Common myeloid progenitor, CD34-positive (primary cell): Measurements from ENCODE around the gene FAM151A.

Experiments
- CTCF ChIA-PET: fragments of 350-600 bp; sonication (Branson Sonifier 250); formaldehyde crosslinking; loops from one replicate; lab custom pipeline; 2021; ENCODE audit warnings: antibody characterized with exemption; lab: Charles Lee
- POLR2A ChIA-PET: fragments of 350-600 bp; sonication (Branson Sonifier 250); formaldehyde crosslinking; loops from one replicate; lab custom pipeline; 2021; ENCODE audit warnings: antibody characterized with exemption; lab: Charles Lee
- DNase-seq, 3 donors: peaks; one replicate each; pipeline versions ENCODE4 v3.0.0 to v3.0.0-alpha.2; 2013
- H3K27ac ChIP-seq, 2 experiments: 1 replicate in 1 of 2; 2 replicates in 1 of 2; pipeline ENCODE4 v1.7.0; 2013; ENCODE audit warnings: inconsistent platforms in 2 of 2, low read length in 2 of 2, mild to moderate bottlenecking in 2 of 2, low read depth in 1 of 2, moderate library complexity in 1 of 2; ENCODE audit not compliant: severe bottlenecking in 2 of 2, insufficient read depth in 1 of 2, poor library complexity in 1 of 2
- H3K27me3 ChIP-seq, 5 experiments: replicated peaks in 2 of 5; 1 replicate in 3 of 5; 2 replicates in 2 of 5; pipeline versions ENCODE4 v1.6.1 to v1.7.0; 2013; ENCODE audit warnings: low read length in 4 of 5, mild to moderate bottlenecking in 2 of 5, moderate library complexity in 2 of 5, inconsistent platforms in 1 of 5; ENCODE audit not compliant: insufficient read depth in 5 of 5, control insufficient read depth in 4 of 5
- H3K36me3 ChIP-seq, 4 experiments: 1 replicate in 2 of 4; 2 replicates in 2 of 4; pipeline versions ENCODE4 v1.6.1 to v1.7.0; 2013; ENCODE audit warnings: low read length in 3 of 4, control low read depth in 1 of 4, mild to moderate bottlenecking in 1 of 4; ENCODE audit not compliant: control insufficient read depth in 4 of 4, insufficient read depth in 4 of 4
- H3K4me1 ChIP-seq, 4 experiments: 1 replicate in 3 of 4; 2 replicates in 1 of 4; pipeline versions ENCODE4 v1.6.1 to v1.7.1; 2013; ENCODE audit warnings: low read length in 3 of 4, mild to moderate bottlenecking in 3 of 4, control low read depth in 1 of 4, inconsistent platforms in 1 of 4, moderate library complexity in 1 of 4; ENCODE audit not compliant: control insufficient read depth in 4 of 4, insufficient read depth in 4 of 4; ENCODE audit errors: control extremely low read depth in 1 of 4
- H3K4me3 ChIP-seq, 7 experiments: 1 replicate in 4 of 7; 2 replicates in 3 of 7; pipeline versions ENCODE4 v1.5.1 to v1.7.0; 2013; ENCODE audit warnings: mild to moderate bottlenecking in 7 of 7, low read length in 6 of 7, moderate library complexity in 6 of 7, inconsistent platforms in 2 of 7, low read depth in 2 of 7, control low read depth in 1 of 7; ENCODE audit not compliant: insufficient read depth in 4 of 7, control insufficient read depth in 1 of 7; ENCODE audit errors: extremely low read depth in 1 of 7
- H3K9me3 ChIP-seq, 5 experiments: 1 replicate in 4 of 5; 2 replicates in 1 of 5; pipeline versions ENCODE4 v1.6.1 to v1.7.1; 2013; ENCODE audit warnings: low read length in 4 of 5, mild to moderate bottlenecking in 2 of 5, inconsistent platforms in 1 of 5, low read depth in 1 of 5, moderate library complexity in 1 of 5; ENCODE audit not compliant: control insufficient read depth in 4 of 5, insufficient read depth in 2 of 5; ENCODE audit errors: control extremely low read depth in 1 of 5
- WGBS: methylation state at CpG from one replicate; pipeline ENCODE4 v1.1.5; 2013; ENCODE audit not compliant: insufficient coverage; 5-methylcytosine and 5-hydroxymethylcytosine counted together

The FAM151A gene

GRCh38 chr1:54585181-54586066 lies 37.9 kb downstream of the FAM151A start:
- over 99% methylated on average over 12 of the region's 15 CpGs for WGBS
- POLR2A ChIA-PET, result no interaction called here
- H3K27me3 ChIP-seq, result no peaks in the 10 kb centered on the region
- H3K27ac ChIP-seq, result no peak overlapping the region
- H3K4me1 ChIP-seq, result peaks cover 0 to 13% (median 1%) of the 10 kb centered on the region in 4 experiments
- no peak overlapping the region for H3K4me3 ChIP-seq
- CTCF ChIA-PET, result interaction anchor here (0.8 kb wide), 1 partner anchor 11 kb away, joined by 3 read pairs; no protein-coding TSS in a partner anchor
- peaks cover 0 to 10% (median 4%) of the 10 kb centered on the region in 4 experiments for H3K36me3 ChIP-seq
- H3K9me3 ChIP-seq, result no peaks in the 10 kb centered on the region
- DNase-seq, result no peak

- Histone ChIP-seq H3K4me1 (peaks cover 0 to 13% (median 1%) of the 10 kb centered on the region in 4 experiments), H3K36me3 (peaks cover 0 to 10% (median 4%) of the 10 kb centered on the region in 4 experiments), H3K4me3 (no peak overlapping the region), H3K9me3 (no peaks in the 10 kb centered on the region), H3K27ac (no peak overlapping the region), H3K27me3 (no peaks in the 10 kb centered on the region)
- ChIA-PET CTCF (interaction anchor here (1.6 kb wide), 1 partner anchor 12 kb away, joined by 8 read pairs; no protein-coding TSS in a partner anchor), POLR2A (no interaction called here)
- DNase-seq, result no peak
- WGBS, result 96% methylated on average over 17 of the region's 17 CpGs
Measured at GRCh38 chr1:54584575-54584974, 38.8 kb downstream of the FAM151A start.

- Histone ChIP-seq H3K4me1 (peaks cover 0 to 13% (median 1%) of the 10 kb centered on the region in 4 experiments), H3K36me3 (peaks cover 0 to 10% (median 4%) of the 10 kb centered on the region in 4 experiments), H3K27me3 (no peaks in the 10 kb centered on the region), H3K9me3 (no peaks in the 10 kb centered on the region), H3K27ac (no peak overlapping the region), H3K4me3 (no peak overlapping the region)
- ChIA-PET CTCF (interaction anchor here (1.6 kb wide), 1 partner anchor 12 kb away, joined by 8 read pairs; no protein-coding TSS in a partner anchor), POLR2A (no interaction called here)
- DNase-seq, result no peak
- WGBS, result 88% methylated on average over 2 of the region's 2 CpGs
Measured at GRCh38 chr1:54583871-54584270, 39.5 kb downstream of the FAM151A start.

GRCh38 chr1:54583307-54583686 lies 40.0 kb downstream of the FAM151A start:
- POLR2A ChIA-PET, result no interaction called here
- no peak for DNase-seq
- CTCF ChIA-PET, result interaction anchor here (1.6 kb wide), 1 partner anchor 11 kb away, joined by 8 read pairs; no protein-coding TSS in a partner anchor
- WGBS, result 100% methylated on average over 3 of the region's 3 CpGs
- Histone ChIP-seq H3K27ac (no peak overlapping the region), H3K4me3 (no peak overlapping the region), H3K27me3 (no peaks in the 10 kb centered on the region), H3K4me1 (peaks cover 0 to 9% (median 0%) of the 10 kb centered on the region in 4 experiments), H3K9me3 (no peaks in the 10 kb centered on the region), H3K36me3 (peaks cover 0 to 7% (median 4%) of the 10 kb centered on the region in 4 experiments)

GRCh38 chr1:54582566-54583306 lies 40.6 kb downstream of the FAM151A start:
- Histone ChIP-seq H3K27ac (no peak overlapping the region), H3K9me3 (no peaks in the 10 kb centered on the region), H3K36me3 (peaks cover 0 to 7% (median 4%) of the 10 kb centered on the region in 4 experiments), H3K4me1 (peaks cover 0 to 8% (median 0%) of the 10 kb centered on the region in 4 experiments), H3K27me3 (no peaks in the 10 kb centered on the region), H3K4me3 (no peak overlapping the region)
- CTCF ChIA-PET, result no interaction called here
- 96% methylated on average over 18 of the region's 19 CpGs for WGBS
- POLR2A ChIA-PET, result no interaction called here
- no peak for DNase-seq

- WGBS, result 92% methylated on average over 5 of the region's 5 CpGs
- DNase-seq, result no peak
Measured at GRCh38 chr1:54581621-54582035, 41.7 kb downstream of the FAM151A start.

More at GRCh38 chr1:54581621-54582035, 41.7 kb downstream of the FAM151A start:
- no peak overlapping the region for H3K27ac ChIP-seq
- H3K4me1 ChIP-seq, result peaks cover 0 to 8% (median 0%) of the 10 kb centered on the region in 4 experiments
- H3K27me3 ChIP-seq, result no peaks in the 10 kb centered on the region
- peaks cover 0 to 2% (median 0%) of the 10 kb centered on the region in 5 experiments for H3K9me3 ChIP-seq
- H3K36me3 ChIP-seq, result peaks cover 0 to 4% (median 2%) of the 10 kb centered on the region in 4 experiments
- no peak overlapping the region for H3K4me3 ChIP-seq
- POLR2A ChIA-PET, result no interaction called here
- CTCF ChIA-PET, result interaction anchor here (1.5 kb wide), 1 partner anchor 33 kb away, joined by 5 read pairs; the partner anchor contains the start of gene ACOT11
